Endometrium (tissue), 2 donors: ENCODE results near the gene CMKLR1.

ENCODE experiments used
- FAIRE-seq: peaks from 2 replicates; lab custom pipeline; 2012; peaks lifted over from hg19 to GRCh38; lab: Jason Lieb, UNC
- donor health status: control.
- donor health status: control.

CMKLR1 gene

GRCh38 chr12:108260969-108261368, 78.1 kb downstream of the CMKLR1 start:
- FAIRE-seq, result no peak

DNA sequence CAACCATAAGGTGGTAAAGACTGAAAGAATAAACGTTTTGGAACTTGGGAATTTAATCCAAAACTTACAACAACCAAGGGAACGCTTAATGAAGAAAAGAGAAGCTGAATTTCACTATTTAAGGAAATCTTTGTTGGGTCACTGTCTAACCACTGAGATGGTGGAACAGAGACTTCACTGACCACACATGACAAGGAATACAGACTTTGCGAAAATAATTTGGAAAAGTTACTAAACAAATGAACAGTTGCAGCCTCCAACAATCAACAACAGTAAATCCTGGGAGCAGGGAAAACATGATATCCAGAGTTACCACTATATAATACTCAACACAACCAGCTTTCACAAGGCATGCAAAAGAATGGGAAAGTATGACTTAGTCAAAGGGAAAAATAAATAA, 79.1 kb downstream of the CMKLR1 start:
- FAIRE-seq, result no peak

DNA sequence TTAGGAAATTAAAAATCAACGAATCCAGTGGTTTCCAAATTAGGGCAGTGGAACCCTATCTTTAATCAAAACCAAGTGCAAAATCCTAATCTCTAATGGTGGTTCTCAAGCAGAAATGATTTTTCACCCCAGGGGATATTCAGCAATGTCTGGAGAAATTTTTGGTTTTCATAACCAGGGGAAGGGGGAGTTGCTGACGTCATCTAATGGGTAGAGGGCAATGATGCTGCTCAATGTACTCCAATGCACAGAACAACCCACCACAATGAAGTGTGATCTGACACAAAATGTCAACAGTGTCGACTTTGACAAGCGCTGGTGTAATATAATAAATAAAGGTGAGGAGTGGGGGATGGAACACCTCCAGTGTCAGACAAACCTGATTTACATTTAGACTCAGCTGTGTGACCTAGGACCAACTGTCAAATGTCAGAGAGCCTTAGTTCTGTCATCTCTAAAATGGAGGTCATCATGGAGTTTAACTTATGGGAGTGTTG, 81.5 kb downstream of the CMKLR1 start:
- FAIRE-seq, result no peak

- no peak for FAIRE-seq
These were observed 82.1 kb downstream of the CMKLR1 start for GRCh38 chr12:108257004-108257403.

GRCh38 chr12:108255252-108255602, 83.9 kb downstream of the CMKLR1 start:
- no peak for FAIRE-seq

GRCh38 chr12:108254517-108255251, 84.4 kb downstream of the CMKLR1 start:
- no peak for FAIRE-seq

DNA sequence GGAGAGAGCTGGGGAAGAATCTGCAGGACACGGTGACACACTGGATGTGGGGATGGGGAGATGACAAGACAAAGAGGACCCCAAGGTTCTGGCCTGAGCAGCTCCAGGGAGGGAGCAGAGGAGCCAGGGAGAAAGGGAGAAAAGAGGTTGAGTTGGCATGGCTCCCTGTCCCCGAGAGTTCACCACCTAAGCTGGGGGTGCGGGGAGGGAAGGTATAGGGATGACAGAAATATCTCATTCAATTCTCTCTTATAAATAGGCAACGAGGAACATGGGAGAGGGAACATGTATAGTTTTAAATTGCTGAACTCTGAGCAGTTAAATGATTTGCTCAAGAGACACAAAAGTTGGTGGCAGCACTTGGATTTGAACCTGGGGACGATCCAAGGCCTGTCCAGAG, 85.1 kb downstream of the CMKLR1 start:
- no peak for FAIRE-seq

DNA sequence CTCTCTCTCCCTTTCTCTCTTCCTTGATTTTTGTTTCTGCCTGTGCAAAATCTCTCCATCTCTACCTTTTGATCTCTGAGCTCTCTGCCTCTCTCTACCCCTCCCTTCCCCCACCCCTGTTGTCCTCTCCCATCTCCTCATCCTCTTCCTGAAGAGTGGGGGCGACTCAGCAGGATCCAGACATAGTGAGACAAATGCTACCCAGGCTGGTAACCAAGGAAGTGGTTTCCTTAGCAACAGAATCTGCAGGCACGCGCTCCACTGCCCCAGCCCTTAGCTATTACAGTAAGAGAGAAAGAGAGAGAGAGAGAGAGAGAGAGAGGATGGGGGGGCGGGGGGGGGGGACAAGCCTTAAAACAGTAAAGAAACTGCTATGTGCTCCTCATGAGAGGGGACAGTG, 85.6 kb downstream of the CMKLR1 start:
- no peak for FAIRE-seq

DNA sequence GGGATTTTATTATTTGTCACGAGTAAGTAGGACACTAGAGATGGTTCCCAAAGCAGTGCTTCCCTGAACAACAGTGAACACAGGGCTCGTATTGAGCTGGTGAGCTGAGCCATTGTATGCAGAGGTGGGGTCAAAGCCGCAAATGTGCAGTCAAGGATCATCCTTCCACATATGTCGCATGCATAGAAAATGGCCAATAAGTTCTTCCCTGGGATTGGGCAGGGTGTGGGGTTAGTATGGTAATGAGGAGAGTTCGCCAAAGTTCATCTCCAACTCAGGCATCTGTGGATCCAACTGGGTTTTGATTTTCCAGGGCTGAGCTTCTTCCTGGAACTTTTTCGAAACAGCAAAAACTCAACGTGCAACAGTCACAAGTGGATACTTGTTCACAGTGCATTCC, 86.6 kb downstream of the CMKLR1 start:
- FAIRE-seq, result no peak

DNA sequence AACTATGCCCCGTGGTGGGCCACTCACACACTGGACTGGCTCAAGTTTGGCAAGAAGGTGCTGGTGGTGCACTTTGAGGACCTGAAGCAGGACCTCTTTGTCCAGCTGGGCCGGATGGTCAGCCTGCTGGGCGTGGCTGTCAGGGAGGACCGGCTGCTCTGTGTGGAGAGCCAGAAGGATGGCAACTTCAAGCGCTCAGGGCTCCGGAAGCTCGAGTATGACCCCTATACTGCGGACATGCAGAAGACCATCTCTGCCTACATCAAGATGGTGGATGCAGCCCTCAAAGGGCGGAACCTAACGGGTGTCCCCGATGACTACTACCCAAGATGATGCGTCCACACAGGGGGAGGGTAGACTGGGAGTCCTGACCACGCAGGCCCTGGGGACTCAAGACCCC, 91.1 kb downstream of the CMKLR1 start:
- FAIRE-seq, result no peak

- FAIRE-seq, result no peak
These were observed 92.0 kb downstream of the CMKLR1 start for GRCh38 chr12:108247130-108247529.

- no peak for FAIRE-seq
These were observed 97.0 kb downstream of the CMKLR1 start for GRCh38 chr12:108241986-108242703.

GRCh38 chr12:108240928-108241327, 98.2 kb downstream of the CMKLR1 start:
- FAIRE-seq, result no peak

DNA sequence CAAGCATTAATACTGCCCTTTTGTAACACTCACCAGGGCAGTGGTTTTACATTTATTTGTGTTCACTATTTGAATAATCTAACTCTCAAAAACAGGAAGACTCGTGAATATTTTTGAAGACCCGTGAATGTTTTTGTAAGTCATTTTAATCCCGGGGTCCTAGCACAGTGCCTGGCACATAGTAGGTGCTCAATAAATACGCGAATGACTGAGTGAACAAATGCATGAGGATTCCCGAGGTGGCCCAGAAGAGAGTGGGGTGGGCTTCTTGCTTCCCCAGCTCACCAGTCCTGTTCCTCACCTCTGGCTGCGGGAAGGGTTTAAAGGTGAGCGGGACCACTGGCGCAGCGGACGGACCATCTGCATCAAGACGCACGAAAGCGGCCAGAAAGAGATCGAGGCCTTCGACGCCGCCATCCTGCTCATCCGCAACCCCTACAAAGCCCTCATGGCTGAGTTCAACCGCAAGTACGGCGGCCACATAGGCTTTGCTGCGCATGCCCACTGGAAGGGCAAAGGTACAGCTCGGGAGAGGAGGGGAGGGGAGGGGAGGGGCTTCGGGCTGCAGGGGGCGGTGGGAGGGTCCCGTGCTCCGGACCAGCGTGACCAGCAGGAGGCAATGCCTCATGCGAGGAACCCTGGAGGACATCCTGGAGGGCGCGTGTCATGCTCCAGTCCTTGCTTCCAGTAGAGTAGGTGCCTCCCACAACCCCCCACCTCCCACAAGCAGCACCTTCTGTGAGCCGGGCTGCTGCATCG, 98.9 kb downstream of the CMKLR1 start:
- FAIRE-seq, result no peak

DNA sequence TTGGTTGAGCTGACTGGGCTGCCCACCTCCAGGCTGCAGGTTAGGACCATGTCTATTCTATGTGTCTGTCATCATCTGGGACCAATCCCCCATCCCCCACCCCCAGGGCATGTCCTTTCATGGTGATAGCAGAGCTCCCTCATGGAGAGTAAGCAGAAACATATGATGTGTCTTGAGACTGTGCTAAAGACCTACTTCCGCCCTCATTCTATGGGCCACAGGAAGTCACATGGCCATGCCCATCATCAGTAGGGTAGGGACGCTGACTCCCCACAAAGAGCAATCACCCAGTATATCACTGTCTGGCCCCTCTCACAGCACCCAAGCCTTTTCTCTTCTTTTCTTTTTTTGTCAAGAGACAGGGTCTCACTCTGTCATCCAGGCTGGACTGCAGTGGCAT, 99.7 kb downstream of the CMKLR1 start:
- no peak for FAIRE-seq

GRCh38 chr12:108238474-108238873, 100.6 kb downstream of the CMKLR1 start:
- FAIRE-seq, result no peak
